ENCODE data around the gene ITGAD.
"Not testable (repeated sequence)": the region's sequence is repeated elsewhere in the genome, so short reads cannot be mapped to it uniquely, and the experiment has no call there.

The ITGAD gene

GRCh38 chr16:31436221-31437045 lies 43.3 kb downstream of the ITGAD start:
- no peak for DNase-seq

DNA sequence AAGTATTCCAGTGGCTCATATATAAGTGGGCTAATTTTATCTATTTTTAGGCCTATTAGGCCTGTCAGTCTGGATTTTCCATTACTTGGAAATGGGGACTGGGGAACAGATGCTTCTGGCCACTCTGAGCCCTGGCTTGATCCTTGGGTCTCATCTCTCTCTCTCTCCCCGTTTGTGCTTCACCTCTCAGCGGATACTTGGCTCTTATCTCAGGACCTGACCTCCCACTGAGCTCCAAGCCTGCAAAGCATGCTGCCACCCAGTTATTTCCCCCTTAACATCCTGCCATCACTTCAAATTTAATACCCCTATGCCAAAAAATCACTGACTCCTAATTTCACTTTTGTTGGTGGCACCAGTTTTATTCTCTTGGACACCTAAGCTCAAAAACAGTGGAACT lies 45.3 kb downstream of the ITGAD start:
- DNase-seq, result no peak

- not testable (repeated sequence) for DNase-seq
These were observed 45.9 kb downstream of the ITGAD start for GRCh38 chr16:31439023-31439422.

DNA sequence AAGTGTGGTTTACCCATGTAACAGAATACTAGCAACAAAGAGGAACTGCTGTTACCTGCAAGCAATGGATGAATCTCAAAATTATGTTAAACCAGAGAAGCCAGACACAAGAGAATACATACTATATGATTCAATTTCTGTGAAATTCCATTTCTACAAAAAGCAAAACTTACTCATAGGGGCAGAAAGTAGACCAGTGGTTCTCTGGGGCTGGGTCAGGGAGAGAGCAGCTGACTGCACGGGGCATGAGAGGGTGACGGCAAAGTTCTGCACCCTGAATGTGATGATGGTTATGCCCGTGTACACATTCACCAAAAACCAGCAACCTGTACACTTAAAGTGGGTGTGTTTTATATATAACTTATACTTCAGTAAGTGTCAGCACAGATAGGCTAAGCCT lies 46.4 kb downstream of the ITGAD start:
- DNase-seq, result no peak

DNA sequence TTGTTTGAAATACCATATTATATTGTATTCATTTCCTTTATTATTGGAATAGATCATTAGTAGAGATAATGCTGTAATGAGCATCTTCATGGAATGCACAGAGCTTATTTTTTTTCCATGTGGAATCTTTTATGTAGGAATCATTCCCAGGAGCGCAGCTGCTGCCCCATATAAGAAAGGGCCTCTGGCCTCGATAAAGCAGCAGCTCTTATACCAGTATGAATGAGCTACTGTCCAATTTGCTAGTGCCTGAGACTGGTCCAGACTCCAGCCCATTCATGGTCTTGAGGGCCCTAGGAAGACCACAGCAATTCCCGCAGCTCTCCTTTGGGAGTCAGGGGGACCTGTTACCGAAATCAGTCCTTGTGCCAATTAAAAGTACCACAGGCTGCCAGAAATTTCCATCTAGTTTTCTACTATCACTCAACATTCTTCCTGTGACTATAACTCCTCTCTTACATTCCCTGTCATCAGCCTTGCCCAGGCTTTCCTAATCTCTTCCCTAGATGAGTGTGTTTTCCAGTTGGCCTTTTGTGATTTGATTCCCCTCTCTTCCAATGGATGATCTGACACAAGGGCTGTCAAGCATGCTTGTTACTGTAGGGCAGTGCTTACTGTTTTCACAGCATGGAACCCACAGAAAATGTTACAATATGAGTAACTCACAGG lies 47.5 kb downstream of the ITGAD start:
- no peak for DNase-seq

DNA sequence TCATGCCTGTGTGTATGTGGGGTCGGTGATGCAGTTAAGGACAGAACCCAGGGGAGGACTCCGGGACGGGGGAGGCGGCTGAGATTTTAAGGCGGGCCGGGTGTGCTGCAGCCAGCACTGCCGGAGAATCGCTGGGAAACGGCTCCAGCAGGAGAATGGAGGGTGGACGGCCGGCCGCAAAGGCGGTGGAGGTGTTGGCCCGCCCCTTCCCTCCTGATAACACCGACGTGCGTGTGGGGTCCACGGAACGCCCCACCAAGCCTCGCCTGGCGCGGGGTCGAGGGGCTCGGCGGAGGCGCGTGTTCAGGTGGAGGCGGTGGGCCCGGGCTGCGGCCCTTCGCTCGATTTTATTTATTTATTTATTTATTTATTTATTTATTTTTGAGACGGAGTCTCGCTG lies 48.8 kb downstream of the ITGAD start:
- no peak for DNase-seq

- DNase-seq, result not testable (repeated sequence)
These were observed 52.8 kb downstream of the ITGAD start for GRCh38 chr16:31445931-31446330.

GRCh38 chr16:31451201-31451600 lies 58.1 kb downstream of the ITGAD start:
- DNase-seq, result no peak

DNA sequence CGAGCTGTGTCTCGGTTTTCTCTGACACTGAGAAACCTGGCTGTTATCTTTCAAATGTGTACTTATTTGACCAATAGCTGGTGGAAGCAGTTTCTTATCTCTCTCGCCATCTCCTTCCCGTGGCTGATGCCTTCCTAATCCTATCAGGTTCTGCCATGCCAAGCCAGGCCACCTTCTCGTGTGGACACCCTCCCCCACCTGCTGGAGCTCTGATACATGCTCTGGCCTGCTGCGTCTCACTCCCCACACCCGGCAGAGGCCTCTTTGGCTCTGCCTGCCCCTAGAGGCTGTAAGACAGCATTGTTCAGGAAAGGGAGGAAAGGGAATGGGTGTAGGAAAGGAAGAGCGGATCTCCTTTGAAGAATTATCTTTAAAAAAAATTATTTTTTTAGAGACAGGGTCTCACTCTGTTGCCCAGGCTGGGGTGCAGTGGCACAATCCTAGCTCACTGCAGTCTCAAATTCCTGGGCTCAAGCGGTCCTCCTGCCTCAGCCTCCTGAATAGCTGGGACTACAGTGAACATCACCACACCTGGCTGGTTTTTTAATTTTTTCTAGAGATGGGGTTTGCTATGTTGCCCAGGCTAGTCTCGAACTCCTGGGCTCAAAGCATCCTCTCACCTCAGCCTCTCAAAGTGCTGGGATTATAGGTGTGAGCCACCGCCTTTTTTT lies 58.7 kb downstream of the ITGAD start:
- DNase-seq, result peak; percentile 26

- DNase-seq, result no peak
These were observed 59.5 kb downstream of the ITGAD start for GRCh38 chr16:31452631-31453106.

- no peak for DNase-seq
These were observed 60.4 kb downstream of the ITGAD start for GRCh38 chr16:31453255-31454204.

- DNase-seq, result peak; percentile 45
These were observed 62.6 kb downstream of the ITGAD start for GRCh38 chr16:31455601-31456314.

DNA sequence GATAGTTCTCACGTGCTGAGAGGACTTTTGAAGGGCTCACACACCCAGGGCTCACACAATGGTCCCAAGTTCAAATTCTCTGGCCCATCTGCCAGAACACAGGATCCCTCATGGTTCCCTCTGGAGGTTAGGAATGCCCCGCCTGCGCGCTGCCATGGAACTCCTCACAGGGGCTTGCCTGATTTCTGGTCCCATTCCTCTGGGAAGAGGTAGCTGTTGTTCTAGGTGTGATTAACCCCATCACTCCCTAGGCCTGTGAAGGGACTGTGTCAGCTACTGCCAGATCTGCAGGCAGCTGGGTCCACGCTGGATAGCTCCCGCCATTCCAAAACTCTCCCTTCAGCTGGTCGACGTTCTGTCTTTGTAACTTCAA lies 63.8 kb downstream of the ITGAD start:
- DNase-seq, result no peak

- peak; percentile 61 for DNase-seq
These were observed 65.1 kb downstream of the ITGAD start for GRCh38 chr16:31458073-31458843.

- DNase-seq, result peak; percentile 98
These were observed 65.9 kb downstream of the ITGAD start, which contains the start of gene ARMC5 for GRCh38 chr16:31458844-31459686. Gene ARMC5, plus strand, starts transcription at chr16:31459501. Its CDS starts 24 bp downstream, at chr16:31459525.

GRCh38 chr16:31459687-31460581 lies 66.8 kb downstream of the ITGAD start:
- DNase-seq, result peak; percentile 100

DNA sequence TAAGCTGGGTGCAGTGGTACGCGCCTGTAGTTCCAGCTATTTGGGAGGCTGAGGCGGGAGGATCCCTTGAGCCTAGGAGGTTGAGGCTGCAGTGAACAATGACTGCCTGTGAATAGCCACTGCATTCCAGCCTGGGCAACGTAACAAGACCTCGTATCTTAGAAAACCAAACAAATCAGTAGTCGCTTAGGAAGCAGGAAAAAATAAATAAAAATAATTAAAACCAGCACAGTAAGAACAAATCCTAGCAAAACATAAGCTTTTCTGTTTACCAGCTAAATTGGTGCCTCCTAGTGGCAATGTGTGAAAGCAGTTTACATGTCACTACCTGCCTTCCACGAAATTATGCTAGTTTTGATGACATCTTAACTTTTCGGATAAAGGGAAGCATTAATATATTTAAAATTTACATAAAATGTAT lies 67.5 kb downstream of the ITGAD start:
- no peak for DNase-seq

DNA sequence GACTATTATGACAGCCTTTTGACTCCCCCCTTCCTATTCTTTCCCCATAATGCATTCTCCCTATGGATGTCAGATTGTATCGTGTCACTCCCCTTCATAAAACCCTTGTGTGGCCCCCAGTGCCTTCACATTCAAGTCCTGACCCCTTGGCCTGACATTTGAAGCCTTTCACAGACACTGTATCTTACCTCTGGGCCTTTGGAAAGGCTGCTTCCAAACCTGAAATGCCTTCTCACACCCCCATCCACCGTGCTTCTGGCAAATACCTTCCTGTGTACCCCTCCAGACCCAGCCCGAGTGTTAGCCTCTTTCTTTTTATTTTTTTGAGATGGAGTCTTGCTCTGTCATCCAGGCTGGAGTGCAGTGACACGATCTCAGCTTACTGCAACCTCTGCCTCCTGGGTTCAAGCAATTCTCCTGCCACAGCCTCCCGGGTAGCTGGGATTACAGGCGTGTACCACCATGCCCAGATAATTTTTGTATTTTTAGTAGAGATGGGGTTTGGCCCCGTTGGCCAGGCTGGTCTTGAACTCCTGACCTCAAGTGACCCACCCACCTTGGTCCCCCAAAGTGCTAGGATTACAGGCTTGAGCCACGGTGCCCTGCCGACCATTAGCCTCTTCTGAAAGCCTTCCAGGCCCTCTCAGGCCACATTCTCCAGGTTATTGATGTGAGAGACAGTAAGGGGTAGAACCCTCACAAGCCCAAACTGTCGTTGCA lies 68.2 kb downstream of the ITGAD start:
- DNase-seq, result no peak

Data from stimulated activated CD4-positive, alpha-beta T cell treated with anti-CD3 and anti-CD28 coated beads, Interleukin-1b, Interleukin-23, amount 100 ng/mL, for 48 hours (primary cell).